NK-92 (cell line): ENCODE results near the gene BMERB1.
"Not testable (repeated sequence)": the region's sequence is repeated elsewhere in the genome, so short reads cannot be mapped to it uniquely, and the experiment has no call there.

Experiments
- DNase-seq: peaks from one replicate; lab custom pipeline; 2025; ENCODE audit not compliant: unreplicated experiment; lab: John Stamatoyannopoulos, UW

The BMERB1 gene

DNA sequence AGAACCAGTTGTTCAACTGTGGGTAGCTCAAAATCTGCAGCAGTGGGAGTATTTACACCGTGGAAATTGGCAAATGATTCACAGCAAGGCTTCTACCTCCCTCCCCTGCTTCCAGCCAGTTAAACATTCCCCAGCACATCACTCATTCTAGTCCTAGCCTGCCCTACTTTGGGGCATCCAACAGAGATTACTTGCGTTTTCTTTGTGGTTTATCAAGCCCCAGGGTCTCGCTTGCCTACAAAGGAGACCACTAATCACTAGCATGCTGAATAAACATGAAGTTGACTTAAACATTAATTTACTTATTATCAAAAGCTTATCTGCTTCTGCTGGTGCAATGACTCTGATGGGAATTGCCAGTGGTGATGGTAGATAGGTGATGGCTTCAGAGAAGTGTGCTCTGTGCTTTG, 114.1 kb downstream of the BMERB1 start:
- no peak for DNase-seq

DNA sequence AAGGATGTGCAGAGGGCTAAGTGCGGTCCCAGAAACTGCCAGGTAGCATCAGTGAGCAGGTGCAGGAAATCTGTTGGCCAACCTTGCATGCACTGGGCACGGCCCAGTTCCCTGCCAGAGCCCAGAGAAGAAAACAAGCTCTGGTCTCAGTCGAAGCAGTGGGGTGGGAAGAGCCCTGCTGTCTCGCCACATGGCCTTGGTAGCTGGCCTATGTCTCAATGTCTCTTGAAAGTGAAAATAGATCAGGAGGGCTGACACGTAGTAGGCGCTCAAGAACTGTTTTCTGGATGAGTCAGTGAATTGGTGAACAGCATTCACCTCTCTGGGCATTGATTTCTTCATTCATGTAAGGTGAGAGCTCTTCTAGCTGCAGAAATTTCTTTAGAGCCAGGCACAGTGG, 118.1 kb downstream of the BMERB1 start:
- no peak for DNase-seq

DNA sequence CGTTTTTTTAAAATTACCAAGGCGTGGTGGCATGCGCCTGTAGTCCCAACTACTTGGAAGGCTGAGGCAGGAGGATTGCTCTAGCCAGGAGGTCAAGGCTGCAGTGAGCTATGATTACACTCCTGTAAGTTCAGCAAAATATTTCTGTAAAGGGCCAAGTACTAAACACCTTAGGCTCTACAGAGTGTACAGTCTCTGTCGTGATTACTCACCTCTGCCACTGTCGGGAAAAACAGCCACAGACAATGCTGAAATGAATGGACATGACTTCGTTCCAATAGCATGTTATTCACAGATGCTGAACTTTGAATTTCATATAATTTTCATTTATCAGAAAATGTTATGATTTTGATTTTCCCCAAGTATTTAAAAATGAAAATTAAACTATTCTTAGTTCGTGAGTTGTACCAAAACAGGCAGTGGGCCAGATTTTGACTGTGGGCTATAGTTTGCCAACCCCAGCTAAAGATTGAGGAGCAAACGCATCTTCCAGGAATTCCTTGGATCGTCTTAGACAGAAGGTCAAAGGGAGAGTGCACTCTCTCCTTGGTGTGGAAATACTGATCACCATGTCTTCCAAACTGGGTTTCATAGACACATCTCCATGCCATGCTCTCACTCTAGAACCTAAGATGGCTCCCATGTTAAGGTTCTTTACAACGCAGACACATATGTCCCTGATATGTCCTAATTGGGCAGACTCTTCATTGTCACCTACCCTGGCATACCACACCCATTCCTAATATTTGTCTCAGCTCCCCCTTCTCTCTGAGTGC, 119.1 kb downstream of the BMERB1 start:
- DNase-seq: no peak

GRCh38 chr16:15556130-15556529, 121.7 kb downstream of the BMERB1 start:
- DNase-seq: no peak

GRCh38 chr16:15557258-15557657, 122.9 kb downstream of the BMERB1 start:
- DNase-seq: no peak

DNA sequence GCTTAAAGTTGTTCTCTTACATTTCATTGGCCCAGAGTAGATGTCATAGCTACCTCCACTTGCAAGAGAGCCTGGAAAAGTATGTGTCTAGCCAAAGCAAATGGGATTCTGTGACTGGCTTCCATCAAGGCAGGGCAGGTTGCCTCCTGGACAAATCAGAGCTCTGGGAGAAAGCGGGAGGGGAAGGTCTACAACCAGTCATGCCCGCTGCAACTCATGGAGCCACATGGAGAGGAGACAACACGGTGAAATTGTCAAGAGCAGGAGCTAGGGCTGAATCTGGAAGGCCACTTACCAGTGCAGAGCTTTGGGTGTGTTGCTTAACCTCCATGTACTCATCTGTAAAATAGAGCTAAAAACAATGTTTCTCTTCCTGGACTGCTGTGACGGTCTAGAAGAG, 124.8 kb downstream of the BMERB1 start:
- DNase-seq: no peak

GRCh38 chr16:15564604-15565339, 130.4 kb downstream of the BMERB1 start:
- no peak for DNase-seq

DNA sequence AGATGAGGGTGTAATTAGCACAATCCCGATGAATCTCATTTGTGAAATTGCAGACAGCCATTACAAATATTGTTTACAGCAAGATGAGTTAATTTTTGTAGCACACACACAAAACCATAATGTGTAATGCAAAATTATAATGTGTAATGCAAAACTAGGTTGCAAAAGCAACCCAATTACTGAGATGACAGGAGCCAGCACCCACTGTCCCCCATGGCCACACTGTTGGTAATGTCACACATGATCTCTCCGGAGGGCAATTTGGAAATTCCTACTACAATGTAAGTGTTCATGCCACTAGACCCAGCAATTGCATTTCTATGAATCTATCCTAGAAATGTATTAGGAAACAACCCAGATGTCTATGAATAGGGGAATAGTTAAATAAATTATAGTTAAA, 131.7 kb downstream of the BMERB1 start:
- DNase-seq: no peak

DNA sequence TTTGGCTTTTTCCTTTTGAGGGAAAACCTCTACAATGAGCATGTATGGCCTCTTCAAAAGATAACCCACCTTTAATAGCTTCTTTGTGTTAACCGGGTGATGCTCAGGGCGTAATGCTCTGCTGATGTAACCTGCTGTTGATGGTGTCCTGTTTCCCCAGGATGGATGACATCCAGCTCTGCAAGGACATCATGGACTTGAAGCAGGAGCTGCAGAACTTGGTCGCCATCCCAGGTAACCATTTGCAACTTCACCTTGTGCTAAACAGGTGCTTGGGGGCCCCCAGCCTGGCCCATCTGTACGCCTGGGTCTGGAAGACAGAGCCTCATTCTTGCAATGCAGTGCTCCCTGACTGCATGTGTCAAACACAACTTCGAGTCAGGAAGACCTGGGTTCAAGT, 133.4 kb downstream of the BMERB1 start:
- DNase-seq: no peak

DNA sequence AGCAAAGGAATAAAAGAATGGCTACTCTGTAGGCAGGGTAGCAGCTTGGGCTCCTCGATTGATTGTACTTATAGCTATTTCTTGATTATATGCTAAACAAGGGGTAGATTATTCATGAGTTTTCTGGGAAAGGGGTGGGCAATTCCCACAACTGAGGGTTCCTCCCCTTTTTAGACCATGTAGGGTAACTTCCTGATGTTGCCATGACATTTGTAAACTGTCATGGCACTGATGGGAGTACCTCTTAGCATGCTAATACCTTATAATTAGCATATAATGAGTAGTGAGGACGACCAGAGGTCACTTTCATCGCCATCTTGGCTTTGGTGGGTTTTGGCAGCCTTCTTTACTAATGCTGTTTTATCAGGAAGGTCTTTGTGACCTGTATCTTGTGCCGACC, 136.3 kb downstream of the BMERB1 start:
- not testable (repeated sequence) for DNase-seq

DNA sequence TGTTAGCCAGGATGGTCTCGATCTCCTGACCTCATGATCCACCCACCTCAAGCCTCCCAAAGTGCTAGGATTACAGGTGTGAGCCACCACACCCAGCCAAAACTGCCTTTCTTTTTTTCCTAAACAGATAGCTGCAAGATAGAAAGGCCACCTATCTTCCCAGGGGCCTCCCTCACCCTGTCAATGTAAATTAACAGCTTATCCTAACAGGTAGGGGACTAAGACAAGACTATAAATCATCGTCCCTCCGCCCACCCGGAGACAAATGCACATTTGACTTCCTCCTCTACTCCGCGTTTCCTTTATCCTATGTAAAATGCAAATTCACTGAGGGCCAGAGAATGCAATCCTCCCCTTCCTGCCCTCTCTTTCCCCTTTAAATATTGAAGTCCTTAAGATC, 137.2 kb downstream of the BMERB1 start:
- no peak for DNase-seq

DNA sequence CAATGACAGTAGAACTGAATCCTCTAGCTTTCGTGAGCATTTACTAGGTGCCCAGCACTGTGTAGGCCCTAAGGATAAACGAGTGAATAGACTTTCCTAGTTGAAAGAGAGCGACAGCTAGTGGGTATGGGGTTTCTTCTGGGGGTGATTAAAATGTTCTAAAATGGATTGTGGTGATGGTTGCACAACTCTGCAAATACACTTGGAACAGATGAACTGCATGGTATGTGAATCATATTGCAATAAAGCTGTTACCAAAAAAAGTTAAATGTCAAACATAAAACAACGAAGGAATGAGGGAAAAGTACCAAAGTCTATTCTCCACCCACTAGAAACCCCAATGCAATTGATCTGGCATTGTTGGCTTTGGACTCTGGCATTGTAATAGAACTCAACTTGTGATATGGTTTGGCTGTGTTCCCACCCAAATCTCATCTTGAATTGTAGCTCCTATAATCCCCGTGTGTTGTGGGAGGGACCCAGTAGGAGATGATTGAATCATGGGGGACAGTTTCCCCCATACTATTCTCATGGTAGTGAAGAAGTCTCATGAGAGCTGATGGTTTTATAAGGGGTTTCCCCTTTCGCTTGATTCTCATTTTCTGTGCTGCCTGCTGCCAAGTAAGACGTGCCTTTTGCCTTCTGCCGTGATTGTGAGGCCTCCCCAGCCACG, 138.1 kb downstream of the BMERB1 start:
- DNase-seq: no peak

GRCh38 chr16:15573274-15573895, 139.0 kb downstream of the BMERB1 start:
- DNase-seq: no peak

GRCh38 chr16:15573896-15574613, 139.7 kb downstream of the BMERB1 start:
- DNase-seq: not testable (repeated sequence)

DNA sequence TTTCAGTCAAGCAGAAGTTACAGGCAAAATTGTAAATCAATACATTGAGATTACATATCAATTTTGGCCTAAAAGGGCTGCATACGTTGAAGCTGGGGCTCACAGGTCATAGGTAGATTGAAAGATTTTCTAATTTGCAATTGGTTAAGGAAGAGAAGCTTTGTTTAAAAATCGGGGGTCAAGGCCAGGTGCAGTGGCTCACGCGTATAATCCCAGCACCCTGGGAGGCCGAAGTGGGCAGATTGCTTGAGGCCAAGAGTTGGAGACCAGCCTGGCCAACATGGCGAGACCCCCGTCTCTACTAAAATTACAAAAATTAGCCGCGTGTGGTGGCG, 140.2 kb downstream of the BMERB1 start:
- no peak for DNase-seq

DNA sequence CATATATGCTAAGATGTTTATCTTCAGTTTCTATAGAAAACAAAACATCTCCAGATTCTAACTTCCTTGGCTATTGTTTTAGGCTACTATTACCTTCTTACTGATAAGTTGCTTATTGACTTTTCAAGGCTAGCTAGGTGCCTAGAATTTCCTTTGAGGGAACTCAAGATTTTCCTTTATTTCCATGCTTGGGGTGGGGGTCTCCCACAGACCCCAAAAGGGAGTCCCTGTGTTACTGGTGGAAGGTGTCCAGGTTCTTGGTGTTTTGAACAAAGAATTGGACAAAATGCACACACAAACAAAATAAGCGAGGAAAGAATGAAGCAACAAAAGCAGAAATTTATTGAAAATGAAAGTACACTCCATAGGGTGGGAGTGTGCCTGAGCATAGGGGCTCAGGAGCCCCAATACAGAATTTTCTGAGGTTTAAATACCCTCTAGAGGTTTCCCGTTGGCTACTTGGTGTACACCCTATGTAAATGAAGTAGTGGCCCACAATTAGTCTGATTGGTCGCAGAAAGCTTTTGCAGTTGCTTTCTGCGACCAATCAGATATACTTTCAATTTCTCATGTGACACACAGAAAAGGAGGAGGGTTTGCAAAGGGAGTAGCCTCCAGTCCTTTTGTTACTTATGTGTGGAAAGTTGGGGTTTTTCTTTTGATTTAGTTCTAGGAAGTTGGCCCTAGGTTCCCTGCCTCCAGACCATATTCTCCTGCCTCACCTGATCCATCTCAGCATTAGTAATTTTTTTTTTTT, 141.1 kb downstream of the BMERB1 start:
- DNase-seq: no peak

DNA sequence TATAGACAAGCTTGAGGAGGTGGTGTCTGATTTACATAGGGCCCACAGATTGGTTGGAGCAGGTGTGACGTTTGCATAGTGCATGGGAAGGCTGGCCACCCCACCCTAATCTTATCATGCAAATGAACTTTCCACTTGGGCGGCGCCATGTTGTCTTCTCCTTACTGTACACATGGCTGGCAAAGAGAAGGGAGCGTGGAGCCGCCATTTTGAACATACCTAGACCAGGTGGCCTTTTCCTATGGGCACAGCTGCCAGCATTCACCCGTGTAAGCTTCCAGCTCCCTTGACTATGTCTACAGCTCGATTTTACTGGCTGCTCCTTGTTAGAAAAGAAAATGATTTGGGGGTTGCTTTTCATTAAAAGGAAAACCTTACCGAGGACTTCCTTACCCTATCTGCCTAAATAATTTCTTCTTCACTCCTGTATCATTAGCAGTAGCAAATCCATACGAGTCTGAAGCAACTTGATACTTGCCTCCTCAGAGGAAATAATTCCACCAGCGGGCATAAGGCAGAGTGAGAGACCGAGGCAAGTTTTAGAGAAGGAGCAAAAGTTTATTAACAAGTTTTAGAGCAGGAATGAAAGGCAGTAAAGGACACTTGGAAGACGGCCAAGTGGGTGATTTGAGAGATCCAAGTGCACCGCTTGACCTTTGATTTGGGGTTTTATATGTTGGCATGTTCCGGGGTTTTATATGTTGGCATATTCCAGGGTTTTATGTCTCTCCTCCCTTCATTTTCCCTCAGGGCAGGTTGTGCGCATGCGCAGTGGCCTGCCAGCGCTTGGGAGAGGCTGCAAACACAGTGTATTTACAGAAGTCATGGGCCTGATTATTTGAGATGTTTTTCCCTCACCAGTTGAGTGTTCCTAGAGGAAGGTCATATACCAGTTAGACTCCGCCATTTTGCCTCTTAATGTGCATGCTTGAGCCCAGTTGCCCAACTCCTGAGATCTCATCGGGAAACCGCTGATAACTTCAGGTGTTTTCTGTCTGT, 142.9 kb downstream of the BMERB1 start:
- DNase-seq: no peak

DNA sequence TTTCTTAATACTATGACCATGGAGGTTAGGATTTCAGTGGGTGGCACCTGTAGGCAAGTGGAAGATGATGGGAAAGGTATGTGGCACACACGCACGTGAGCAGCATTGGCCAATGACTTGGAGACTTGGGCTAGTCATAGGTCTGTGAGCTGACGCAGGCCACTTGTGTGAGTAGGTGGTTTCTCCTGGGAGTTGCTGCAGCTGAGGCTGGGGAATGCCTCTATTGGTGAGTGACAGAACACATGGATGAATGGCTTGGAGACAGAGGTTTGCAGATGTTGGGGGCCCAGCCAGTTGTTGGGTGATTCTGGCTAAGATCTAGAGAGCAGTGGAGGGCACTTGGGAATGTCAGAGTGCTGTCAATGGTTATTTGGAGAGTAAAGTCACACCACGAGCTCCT, 144.4 kb downstream of the BMERB1 start:
- DNase-seq: no peak
